HG03469 (cell line): ENCODE data around the gene TTC38.

Experiments
- ATAC-seq: cut with Tn5 transposase; IDR thresholded peaks from one replicate; pipeline ENCODE4 v1.9.1; 2021; ENCODE audit warnings: mild to moderate bottlenecking, moderate library complexity, moderate number of reproducible peaks; ENCODE audit not compliant: unreplicated experiment

The TTC38 gene

GRCh38 chr22:46327691-46328465, 60.1 kb downstream of the TTC38 start:
- no peak for ATAC-seq

GRCh38 chr22:46328797-46329196, 61.0 kb downstream of the TTC38 start:
- no peak for ATAC-seq

GRCh38 chr22:46329616-46330015, 61.8 kb downstream of the TTC38 start:
- ATAC-seq: no peak

- ATAC-seq: no peak
Measured at GRCh38 chr22:46330426-46330825, 62.6 kb downstream of the TTC38 start.

GRCh38 chr22:46331496-46331895, 63.7 kb downstream of the TTC38 start:
- no peak for ATAC-seq

GRCh38 chr22:46335201-46336118, 67.7 kb downstream of the TTC38 start, which contains the start of gene TRMU:
TSS of gene TRMU (plus strand) at chr22:46335714. CDS start at chr22:46335765, 51 bp downstream.
- ATAC-seq: peak; percentile 54

- no peak for ATAC-seq
Measured at GRCh38 chr22:46336119-46337078, 68.6 kb downstream of the TTC38 start.

GRCh38 chr22:46337870-46338269, 70.1 kb downstream of the TTC38 start:
- no peak for ATAC-seq

GRCh38 chr22:46338636-46339035, 70.8 kb downstream of the TTC38 start:
- no peak for ATAC-seq

- ATAC-seq: no peak
Measured at GRCh38 chr22:46339956-46340355, 72.1 kb downstream of the TTC38 start.

GRCh38 chr22:46340676-46341075, 72.9 kb downstream of the TTC38 start:
- ATAC-seq: no peak
